Stimulated activated CD8-positive, alpha-beta memory T cell treated with anti-CD3 and anti-CD28 coated beads, Interleukin-4, amount 100 ng/mL, for 4 hours (primary cell): ENCODE data around the gene ATXN3.

ENCODE experiments used
- DNase-seq, 2 donors: peaks; one replicate each; pipeline ENCODE4 v3.0.0-alpha.2; 2020; ENCODE audit warnings: low read depth in 2 of 2, low spot score in 1 of 2

Gene ATXN3

GRCh38 chr14:92106143-92106926 lies at the start of gene ATXN3:
ATXN3 (minus strand) TSS chr14:92106582; CDS start chr14:92106552, 30 bp downstream.
- DNase-seq, result peak; percentile 89 to 94

DNA sequence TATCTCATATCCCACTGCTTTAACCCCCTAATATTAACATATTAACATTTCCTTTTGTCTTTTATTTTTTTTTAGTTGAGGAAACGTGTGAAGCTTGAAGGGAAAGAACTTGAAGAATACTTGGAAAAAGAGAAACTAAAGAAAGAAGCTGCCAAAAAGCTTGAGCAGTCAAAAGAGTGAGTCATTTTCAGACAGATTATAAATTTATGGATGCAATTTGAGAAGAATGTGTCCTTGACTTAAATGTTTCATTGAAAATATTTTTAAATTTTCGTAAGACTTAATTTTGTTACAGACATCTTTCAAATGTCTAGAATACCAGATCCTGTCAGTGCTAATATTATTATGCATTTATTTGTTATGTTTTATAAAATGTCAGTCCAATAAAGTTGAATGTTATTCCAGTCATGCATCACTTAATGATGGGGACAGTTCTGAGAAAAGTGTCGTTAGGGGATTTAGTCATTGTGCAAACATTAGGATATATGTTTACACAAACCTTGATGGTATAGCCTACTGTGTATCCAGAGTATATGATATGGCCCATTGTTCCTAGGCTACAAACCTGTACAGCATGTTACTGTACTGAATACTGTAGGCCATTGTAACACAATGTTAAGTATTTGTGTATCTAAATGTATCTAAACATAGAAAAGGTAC lies 48.0 kb upstream of the ATXN3 start:
- no peak for DNase-seq

- DNase-seq, result no peak
Measured at GRCh38 chr14:92153581-92153980, 47.2 kb upstream of the ATXN3 start.

GRCh38 chr14:92144708-92145107 lies 38.3 kb upstream of the ATXN3 start:
- no peak for DNase-seq

DNA sequence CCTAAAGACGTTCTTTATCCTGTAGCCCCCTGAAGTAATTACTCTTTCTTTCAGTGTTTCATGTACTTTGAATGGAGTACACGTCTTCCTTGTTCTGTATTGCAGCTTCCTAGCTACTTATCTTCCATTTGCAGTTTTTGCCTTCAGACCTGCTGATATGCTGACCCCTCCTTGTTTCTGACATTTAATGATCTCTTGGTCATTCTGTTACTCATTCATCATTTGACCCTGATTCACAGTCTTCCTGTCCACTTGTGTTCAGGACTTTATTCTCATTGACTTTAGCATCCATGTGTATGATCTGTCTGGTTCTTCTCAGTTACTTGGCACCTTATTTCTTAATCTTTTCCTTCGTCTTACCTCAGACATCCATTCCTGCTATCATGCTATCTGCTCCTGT lies 37.6 kb upstream of the ATXN3 start:
- DNase-seq, result no peak

GRCh38 chr14:92143309-92143708 lies 36.9 kb upstream of the ATXN3 start:
- DNase-seq, result no peak

DNA sequence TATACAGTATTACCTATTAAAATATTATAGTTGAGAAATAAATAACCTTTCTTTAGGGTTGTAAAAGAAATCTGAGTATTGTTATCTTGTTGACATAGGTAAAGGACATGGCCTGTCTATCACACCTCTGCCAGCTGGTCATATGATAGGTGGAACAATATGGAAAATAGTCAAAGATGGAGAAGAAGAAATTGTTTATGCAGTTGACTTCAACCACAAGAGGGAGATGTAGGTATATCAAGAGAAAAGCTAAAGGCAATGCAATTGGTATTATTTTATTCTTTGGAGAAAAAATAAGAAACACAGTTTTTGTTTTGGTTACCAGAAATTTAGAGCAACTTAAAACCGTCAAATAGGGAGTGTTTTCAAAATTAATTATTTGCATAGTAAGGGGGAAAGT lies 28.9 kb upstream of the ATXN3 start:
- DNase-seq, result no peak

GRCh38 chr14:92134456-92134855 lies 28.1 kb upstream of the ATXN3 start:
- DNase-seq, result no peak

GRCh38 chr14:92122761-92123160 lies 16.4 kb upstream of the ATXN3 start:
- no peak for DNase-seq

- DNase-seq, result no peak
Measured at GRCh38 chr14:92122351-92122677, 15.9 kb upstream of the ATXN3 start.

DNA sequence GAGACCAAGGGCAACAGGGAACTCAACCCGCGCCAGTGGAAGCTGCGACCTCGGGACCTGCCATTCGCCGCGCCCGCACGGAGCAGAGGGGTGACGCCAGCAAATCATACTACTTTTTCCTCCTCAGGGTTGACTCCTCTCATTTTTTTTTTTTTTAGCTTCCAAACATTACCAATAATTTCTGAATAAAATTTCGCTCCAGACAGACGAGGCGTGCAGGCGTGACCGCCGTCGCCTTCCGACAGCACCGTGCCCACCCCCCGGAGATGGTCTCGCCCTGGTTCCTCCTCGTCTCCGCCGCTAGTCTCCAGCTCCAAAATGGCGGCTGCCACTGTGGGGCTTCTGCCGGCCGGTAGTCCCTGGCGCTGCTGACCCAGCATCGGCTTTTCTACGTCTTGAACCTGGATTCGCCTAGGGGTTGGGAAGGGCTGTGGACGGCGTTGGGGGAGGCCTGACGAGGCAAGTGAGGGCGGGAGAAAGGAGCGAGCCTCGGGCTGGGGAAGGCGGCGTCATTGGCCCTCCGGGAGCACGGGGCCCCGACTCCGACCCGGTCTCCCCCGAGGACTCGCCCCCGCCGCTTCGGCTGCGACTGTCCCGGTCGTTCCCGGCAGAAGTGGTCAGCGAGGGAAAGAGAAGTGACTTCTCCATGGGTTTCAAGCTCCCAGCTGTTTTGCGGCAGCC lies 15.4 kb upstream of the ATXN3 start, which contains the start of the genes CPSF2 and NDUFB1:
Gene CPSF2, plus strand, starts transcription at position 300 of the 681 bp plus-strand sequence. CDS start 9,016 bp downstream, outside the sequence.
Gene NDUFB1, minus strand, starts transcription at position 37 of the 681 bp plus-strand sequence. CDS start 4,069 bp downstream, outside the sequence.
- DNase-seq, result peak; percentile 61 to 64

- no peak for DNase-seq
Measured at GRCh38 chr14:92121207-92121669, 14.9 kb upstream of the ATXN3 start.

- DNase-seq, result no peak
Measured at GRCh38 chr14:92109490-92109889, 3.1 kb upstream of the ATXN3 start.

DNA sequence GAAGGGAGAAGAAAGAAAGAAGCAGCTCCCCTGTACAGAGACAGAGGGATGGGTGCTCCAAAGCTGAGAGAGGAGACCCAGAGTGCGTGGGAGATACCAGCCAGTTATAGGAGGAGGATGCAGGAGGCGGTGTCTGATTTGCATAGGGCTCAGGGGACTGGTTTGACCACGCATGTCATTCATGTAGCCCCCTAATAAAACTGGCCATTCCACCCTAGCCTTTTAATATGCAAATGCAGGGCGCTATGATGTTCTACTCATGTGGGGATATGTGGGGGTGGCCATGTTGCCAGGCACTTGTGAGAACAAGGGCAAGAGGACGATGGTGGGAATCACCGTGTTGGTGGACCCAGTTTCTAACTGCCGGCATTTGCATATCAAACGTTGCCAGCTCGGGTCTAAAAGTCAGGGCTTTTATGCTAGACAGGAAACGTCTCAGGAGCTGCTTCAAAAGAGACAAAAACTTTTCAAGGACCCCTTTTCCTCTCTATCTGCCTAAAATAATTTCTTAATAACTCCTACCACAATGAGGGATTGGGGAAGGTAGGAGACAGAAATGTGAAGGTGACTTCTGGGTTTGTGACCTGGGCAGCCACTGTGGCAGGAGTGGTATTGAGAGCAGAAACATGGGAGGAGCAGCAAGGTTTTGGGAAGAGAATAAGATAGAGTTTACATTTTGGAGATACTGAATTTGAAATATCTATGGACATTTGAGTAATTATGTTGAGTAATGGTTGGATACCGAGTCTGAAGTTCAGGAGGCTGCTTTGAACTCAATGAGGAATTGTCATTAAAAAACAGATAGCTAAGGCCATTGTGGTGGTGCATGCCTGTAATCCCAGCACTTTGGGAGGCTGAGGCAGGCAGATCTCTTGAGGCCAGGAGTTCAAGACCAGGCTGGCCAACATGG lies 2.2 kb upstream of the ATXN3 start:
- no peak for DNase-seq

DNA sequence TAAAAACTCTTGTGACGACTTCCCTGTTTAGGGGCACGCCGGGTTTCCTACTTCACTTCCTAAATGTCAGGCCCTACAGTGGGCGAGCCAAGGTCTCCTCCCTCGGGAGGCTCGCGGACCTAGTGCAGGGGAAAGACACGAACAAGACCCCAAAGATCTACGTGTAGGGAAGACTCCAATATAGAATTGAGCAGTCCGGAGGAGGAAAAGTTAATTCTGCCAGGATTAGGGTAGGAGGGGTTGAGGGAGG lies 564 bp downstream of the ATXN3 start:
- no peak for DNase-seq

- DNase-seq, result no peak
Measured at GRCh38 chr14:92105073-92105892, 1.1 kb downstream of the ATXN3 start.

GRCh38 chr14:92103363-92103989 lies 2.9 kb downstream of the ATXN3 start:
- no peak for DNase-seq

GRCh38 chr14:92099802-92100201 lies 6.6 kb downstream of the ATXN3 start:
- DNase-seq, result no peak

DNA sequence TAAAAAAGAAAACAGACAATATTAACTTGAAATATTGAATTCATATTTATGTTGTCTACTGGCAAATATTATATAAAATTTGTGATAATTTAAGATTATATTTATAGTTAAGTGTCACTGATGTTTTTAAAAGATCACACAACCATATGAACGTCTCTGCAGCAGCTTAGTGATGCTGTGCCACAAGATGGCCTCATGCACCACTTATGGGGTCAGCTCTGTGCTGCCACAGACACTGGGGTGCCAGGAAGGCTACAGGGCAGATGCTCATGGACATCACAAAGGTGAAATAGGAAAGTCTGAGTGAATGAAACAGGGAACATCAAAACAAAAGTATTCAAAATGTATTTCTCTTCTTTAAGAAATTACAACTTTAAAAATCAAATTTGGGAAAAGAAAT lies 13.1 kb downstream of the ATXN3 start:
- no peak for DNase-seq

- no peak for DNase-seq
Measured at GRCh38 chr14:92088494-92088893, 17.9 kb downstream of the ATXN3 start.
